GM18505 (cell line): ENCODE measurements around the gene ELMO1.

Experiments used
- ATAC-seq: cut with Tn5 transposase; IDR thresholded peaks from one replicate; pipeline ENCODE4 v1.9.1; 2021; ENCODE audit not compliant: unreplicated experiment
- POLR2A ChIP-seq: IDR thresholded peaks from 4 replicates; pipeline ENCODE4 v1.6.1; 2011; ENCODE audit warnings: borderline replicate concordance; ENCODE audit not compliant: insufficient read depth, insufficient read length; ENCODE audit errors: extremely low read depth

ELMO1 gene

GRCh38 chr7:37110660-37111424, 337.8 kb downstream of the ELMO1 start:
- ATAC-seq: no peak
- no peak for TF ChIP-seq POLR2A

GRCh38 chr7:37109843-37110242, 338.8 kb downstream of the ELMO1 start:
- ATAC-seq: no peak
- TF ChIP-seq POLR2A: no peak

GRCh38 chr7:37109016-37109683, 339.5 kb downstream of the ELMO1 start:
- no peak for ATAC-seq
- no peak for TF ChIP-seq POLR2A

- no peak for TF ChIP-seq POLR2A
Measured at GRCh38 chr7:37108615-37109014, 340.0 kb downstream of the ELMO1 start.

GRCh38 chr7:37107047-37107750, 341.5 kb downstream of the ELMO1 start:
- TF ChIP-seq POLR2A: no peak
- ATAC-seq: no peak

More at GRCh38 chr7:37108615-37109014, 340.0 kb downstream of the ELMO1 start:
- ATAC-seq: no peak

- no peak for TF ChIP-seq POLR2A
Measured at GRCh38 chr7:37105762-37106161, 342.9 kb downstream of the ELMO1 start.

GRCh38 chr7:37104822-37105518, 343.7 kb downstream of the ELMO1 start:
- ATAC-seq: no peak

More at GRCh38 chr7:37105762-37106161, 342.9 kb downstream of the ELMO1 start:
- ATAC-seq: no peak

GRCh38 chr7:37102518-37103137, 346.0 kb downstream of the ELMO1 start:
- TF ChIP-seq POLR2A: no peak
- ATAC-seq: no peak

More at GRCh38 chr7:37104822-37105518, 343.7 kb downstream of the ELMO1 start:
- TF ChIP-seq POLR2A: no peak

GRCh38 chr7:37100735-37101331, 347.8 kb downstream of the ELMO1 start:
- TF ChIP-seq POLR2A: no peak
- no peak for ATAC-seq

- no peak for ATAC-seq
- TF ChIP-seq POLR2A: no peak
Measured at GRCh38 chr7:37098762-37099161, 349.9 kb downstream of the ELMO1 start.

- TF ChIP-seq POLR2A: no peak
- no peak for ATAC-seq
Measured at GRCh38 chr7:37097983-37098382, 350.7 kb downstream of the ELMO1 start.

GRCh38 chr7:37097276-37097675, 351.4 kb downstream of the ELMO1 start:
- no peak for ATAC-seq
- no peak for TF ChIP-seq POLR2A
